GM23338 (cell line): ENCODE measurements around the gene TMEM238. TPM values are rescaled to one million over a fixed set of nuclear protein-coding genes. Genes with fewer than 3 reads are reported as not detected.

Source experiments
- ATAC-seq: fragments of 200-7000 bp; cut with Tn5 transposase; 3 replicates; pipeline ENCODE4 v1.9.1; 2020
- DNase-seq: peaks from one replicate; pipeline ENCODE4 v3.0.0-alpha.2; 2015; ENCODE audit warnings: low spot score
- H2AFZ ChIP-seq: fragments of 200-600 bp; sonication (generic); 2 replicates; pipeline ENCODE4 v1.8.0; 2016; ENCODE audit warnings: antibody characterized with exemption, mild to moderate bottlenecking, moderate library complexity
- H3F3A ChIP-seq: fragments of 200-600 bp; sonication (generic); replicated peaks from 2 replicates; pipeline ENCODE4 v1.8.0; 2017; ENCODE audit warnings: antibody characterized with exemption, mixed run types, low read depth
- H3K27ac ChIP-seq: fragments of 200-600 bp; sonication (generic); 2 replicates; pipeline ENCODE4 v1.6.1; 2016; ENCODE audit warnings: low read depth
- H3K27me3 ChIP-seq: fragments of 200-600 bp; sonication (generic); 2 replicates; pipeline ENCODE4 v1.8.0; 2016; ENCODE audit warnings: mild to moderate bottlenecking, mixed run types, moderate library complexity; ENCODE audit not compliant: insufficient read depth
- H3K36me3 ChIP-seq: fragments of 200-600 bp; sonication (generic); 2 replicates; pipeline ENCODE4 v1.8.0; 2016; ENCODE audit warnings: mild to moderate bottlenecking; ENCODE audit not compliant: insufficient read depth
- H3K4me1 ChIP-seq: fragments of 200-600 bp; sonication (generic); 2 replicates; pipeline ENCODE4 v1.8.0; 2016; ENCODE audit warnings: mild to moderate bottlenecking, moderate library complexity; ENCODE audit not compliant: insufficient read depth
- H3K4me2 ChIP-seq: fragments of 200-600 bp; sonication (generic); 2 replicates; pipeline ENCODE4 v1.7.1; 2017; ENCODE audit warnings: mixed run types
- H3K4me3 ChIP-seq: fragments of 200-600 bp; sonication (generic); 2 replicates; pipeline ENCODE4 v1.6.1; 2016; ENCODE audit warnings: mixed run types
- H3K79me2 ChIP-seq: fragments of 200-600 bp; sonication (generic); replicated peaks from 2 replicates; pipeline ENCODE4 v1.8.0; 2017; ENCODE audit warnings: mild to moderate bottlenecking; ENCODE audit not compliant: insufficient read depth
- H3K9me2 ChIP-seq: fragments of 200-600 bp; sonication (generic); 2 replicates; pipeline ENCODE4 v1.8.0; 2017; ENCODE audit not compliant: insufficient read depth
- H4K20me1 ChIP-seq: fragments of 200-600 bp; sonication (generic); replicated peaks from 2 replicates; pipeline ENCODE4 v1.8.0; 2017; ENCODE audit warnings: mild to moderate bottlenecking; ENCODE audit not compliant: insufficient read depth
- H3K27ac Mint-ChIP-seq: 2 replicates; pipeline ENCODE4 v1.8.0; 2020; ENCODE audit warnings: inconsistent platforms, mild to moderate bottlenecking, moderate library complexity, mixed read lengths
- H3K27me3 Mint-ChIP-seq: 3 replicates; pipeline ENCODE4 v1.8.0; 2022; ENCODE audit warnings: low read depth, mild to moderate bottlenecking, moderate library complexity, mixed read lengths, inconsistent platforms; ENCODE audit not compliant: insufficient read depth, poor library complexity
- H3K36me3 Mint-ChIP-seq: 3 replicates; pipeline ENCODE4 v1.8.0; 2021; ENCODE audit warnings: low read depth, mild to moderate bottlenecking, inconsistent platforms, moderate library complexity, mixed read lengths
- H3K4me1 Mint-ChIP-seq: 3 replicates; pipeline ENCODE4 v1.8.0; 2020; ENCODE audit warnings: mild to moderate bottlenecking, inconsistent platforms, mixed read lengths
- H3K4me3 Mint-ChIP-seq: 3 replicates; pipeline ENCODE4 v1.8.0; 2021; ENCODE audit warnings: moderate library complexity, mild to moderate bottlenecking, inconsistent platforms, mixed read lengths
- H3K9me3 Mint-ChIP-seq: 3 replicates; pipeline ENCODE4 v1.8.0; 2020; ENCODE audit warnings: moderate library complexity, mild to moderate bottlenecking, inconsistent platforms, mixed read lengths
- EZH2 ChIP-seq: fragments of 200-600 bp; sonication (generic); IDR thresholded peaks from one replicate; pipeline ENCODE4 v1.8.0; 2017; ENCODE audit warnings: antibody characterized with exemption, mild to moderate bottlenecking, low read depth; ENCODE audit not compliant: unreplicated experiment
- EZH2phosphoT487 ChIP-seq: fragments of 200-600 bp; sonication (generic); IDR thresholded peaks from one replicate; pipeline ENCODE4 v1.8.1; 2018; ENCODE audit warnings: antibody characterized with exemption; ENCODE audit not compliant: unreplicated experiment
- JUNB ChIP-seq: IDR thresholded peaks from one replicate; pipeline ENCODE4 v1.6.1; 2016; ENCODE audit warnings: antibody characterized with exemption; ENCODE audit not compliant: unreplicated experiment
- NANOG ChIP-seq: IDR thresholded peaks from 2 replicates; pipeline ENCODE4 v1.6.1; 2016; ENCODE audit warnings: antibody characterized with exemption, borderline replicate concordance
- POLR2AphosphoS5 ChIP-seq: IDR thresholded peaks from 2 replicates; pipeline ENCODE4 v1.6.1; 2016; ENCODE audit warnings: antibody characterized with exemption, low read depth
- polyA plus RNA-seq: library from polyadenylated mRNA; unstranded; fragments of >200 nt; fragmentation: Nextera tagmentation; extraction: Ambion mirVana; gene quantifications from 2 replicates; pipeline ENCODE4 v1.2.1, GENCODE V29; 2016
- total RNA-seq: library from RNA; depleted of rRNA; stranded (reverse); fragments of >200 nt; shearing (Covaris generic); gene quantifications from 2 replicates; pipeline ENCODE4 v1.2.3, GENCODE V29; 2014
- TF ChIP-seq, protein P1 (sequence below): fragments of 250-450 bp; sonication (Bioruptor Pico); IDR thresholded peaks from 2 replicates; pipeline ENCODE4 v1.5.0; 2020; ENCODE audit warnings: mild to moderate bottlenecking, moderate library complexity
- TF ChIP-seq, protein P2 (sequence below): IDR thresholded peaks from 2 replicates; pipeline ENCODE4 v1.6.1; 2016; ENCODE audit warnings: antibody characterized with exemption
- TF ChIP-seq, protein P3 (sequence below): IDR thresholded peaks from one replicate; pipeline ENCODE4 v1.6.1; 2018; ENCODE audit warnings: antibody characterized with exemption; ENCODE audit not compliant: unreplicated experiment
- TF ChIP-seq, protein P4 (sequence below), 2 experiments: fragments of 200-600 bp in 1 of 2; sonication (generic) in 1 of 2; conservative IDR thresholded peaks; 2 replicates each; pipeline versions ENCODE4 v1.5.1 to v1.6.1; 2016 to 2017; ENCODE audit warnings: antibody characterized with exemption in 2 of 2, low read depth in 2 of 2, mild to moderate bottlenecking in 2 of 2, moderate library complexity in 1 of 2

The TMEM238 gene
- total and polyA plus RNA-seq, 2 experiments from 2014 or later, result 0.55 to 7.5 TPM

DNA sequence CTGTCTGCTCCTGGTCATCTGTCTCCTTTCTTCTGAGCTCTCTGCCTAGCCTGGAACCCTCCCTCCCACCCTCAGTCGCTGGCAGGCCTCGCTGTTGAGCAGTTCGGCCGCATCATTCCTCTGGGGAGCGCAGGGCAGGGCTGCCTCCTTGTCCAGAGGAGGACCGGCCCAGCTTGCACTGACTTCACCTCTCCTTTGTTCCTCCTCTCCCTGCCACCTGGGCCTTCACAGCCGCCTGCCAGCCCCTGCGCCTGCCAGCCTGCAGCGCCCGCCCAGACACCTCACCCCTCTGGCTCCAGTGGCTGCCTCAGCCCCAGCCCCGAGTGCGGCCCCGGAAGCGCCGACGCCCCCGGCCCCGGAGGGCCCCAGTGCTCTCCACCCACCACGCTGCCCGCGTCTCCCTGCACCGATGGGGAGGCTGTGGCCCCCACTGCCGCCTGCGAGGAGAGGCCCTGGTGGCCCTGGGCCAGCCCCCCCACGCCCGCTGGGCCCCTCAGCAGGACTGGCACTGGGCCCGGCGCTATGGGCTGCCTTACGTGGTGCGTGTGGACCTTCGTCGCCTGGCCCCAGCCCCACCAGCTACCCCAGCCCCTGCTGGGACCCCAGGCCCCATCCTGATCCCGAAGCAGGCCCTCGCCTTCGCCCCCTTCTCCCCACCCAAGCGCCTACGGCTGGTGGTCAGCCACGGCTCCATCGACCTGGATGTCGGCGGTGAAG is 37.2 kb downstream of the TMEM238 start (continued):
- TF ChIP-seq, protein P1, sequence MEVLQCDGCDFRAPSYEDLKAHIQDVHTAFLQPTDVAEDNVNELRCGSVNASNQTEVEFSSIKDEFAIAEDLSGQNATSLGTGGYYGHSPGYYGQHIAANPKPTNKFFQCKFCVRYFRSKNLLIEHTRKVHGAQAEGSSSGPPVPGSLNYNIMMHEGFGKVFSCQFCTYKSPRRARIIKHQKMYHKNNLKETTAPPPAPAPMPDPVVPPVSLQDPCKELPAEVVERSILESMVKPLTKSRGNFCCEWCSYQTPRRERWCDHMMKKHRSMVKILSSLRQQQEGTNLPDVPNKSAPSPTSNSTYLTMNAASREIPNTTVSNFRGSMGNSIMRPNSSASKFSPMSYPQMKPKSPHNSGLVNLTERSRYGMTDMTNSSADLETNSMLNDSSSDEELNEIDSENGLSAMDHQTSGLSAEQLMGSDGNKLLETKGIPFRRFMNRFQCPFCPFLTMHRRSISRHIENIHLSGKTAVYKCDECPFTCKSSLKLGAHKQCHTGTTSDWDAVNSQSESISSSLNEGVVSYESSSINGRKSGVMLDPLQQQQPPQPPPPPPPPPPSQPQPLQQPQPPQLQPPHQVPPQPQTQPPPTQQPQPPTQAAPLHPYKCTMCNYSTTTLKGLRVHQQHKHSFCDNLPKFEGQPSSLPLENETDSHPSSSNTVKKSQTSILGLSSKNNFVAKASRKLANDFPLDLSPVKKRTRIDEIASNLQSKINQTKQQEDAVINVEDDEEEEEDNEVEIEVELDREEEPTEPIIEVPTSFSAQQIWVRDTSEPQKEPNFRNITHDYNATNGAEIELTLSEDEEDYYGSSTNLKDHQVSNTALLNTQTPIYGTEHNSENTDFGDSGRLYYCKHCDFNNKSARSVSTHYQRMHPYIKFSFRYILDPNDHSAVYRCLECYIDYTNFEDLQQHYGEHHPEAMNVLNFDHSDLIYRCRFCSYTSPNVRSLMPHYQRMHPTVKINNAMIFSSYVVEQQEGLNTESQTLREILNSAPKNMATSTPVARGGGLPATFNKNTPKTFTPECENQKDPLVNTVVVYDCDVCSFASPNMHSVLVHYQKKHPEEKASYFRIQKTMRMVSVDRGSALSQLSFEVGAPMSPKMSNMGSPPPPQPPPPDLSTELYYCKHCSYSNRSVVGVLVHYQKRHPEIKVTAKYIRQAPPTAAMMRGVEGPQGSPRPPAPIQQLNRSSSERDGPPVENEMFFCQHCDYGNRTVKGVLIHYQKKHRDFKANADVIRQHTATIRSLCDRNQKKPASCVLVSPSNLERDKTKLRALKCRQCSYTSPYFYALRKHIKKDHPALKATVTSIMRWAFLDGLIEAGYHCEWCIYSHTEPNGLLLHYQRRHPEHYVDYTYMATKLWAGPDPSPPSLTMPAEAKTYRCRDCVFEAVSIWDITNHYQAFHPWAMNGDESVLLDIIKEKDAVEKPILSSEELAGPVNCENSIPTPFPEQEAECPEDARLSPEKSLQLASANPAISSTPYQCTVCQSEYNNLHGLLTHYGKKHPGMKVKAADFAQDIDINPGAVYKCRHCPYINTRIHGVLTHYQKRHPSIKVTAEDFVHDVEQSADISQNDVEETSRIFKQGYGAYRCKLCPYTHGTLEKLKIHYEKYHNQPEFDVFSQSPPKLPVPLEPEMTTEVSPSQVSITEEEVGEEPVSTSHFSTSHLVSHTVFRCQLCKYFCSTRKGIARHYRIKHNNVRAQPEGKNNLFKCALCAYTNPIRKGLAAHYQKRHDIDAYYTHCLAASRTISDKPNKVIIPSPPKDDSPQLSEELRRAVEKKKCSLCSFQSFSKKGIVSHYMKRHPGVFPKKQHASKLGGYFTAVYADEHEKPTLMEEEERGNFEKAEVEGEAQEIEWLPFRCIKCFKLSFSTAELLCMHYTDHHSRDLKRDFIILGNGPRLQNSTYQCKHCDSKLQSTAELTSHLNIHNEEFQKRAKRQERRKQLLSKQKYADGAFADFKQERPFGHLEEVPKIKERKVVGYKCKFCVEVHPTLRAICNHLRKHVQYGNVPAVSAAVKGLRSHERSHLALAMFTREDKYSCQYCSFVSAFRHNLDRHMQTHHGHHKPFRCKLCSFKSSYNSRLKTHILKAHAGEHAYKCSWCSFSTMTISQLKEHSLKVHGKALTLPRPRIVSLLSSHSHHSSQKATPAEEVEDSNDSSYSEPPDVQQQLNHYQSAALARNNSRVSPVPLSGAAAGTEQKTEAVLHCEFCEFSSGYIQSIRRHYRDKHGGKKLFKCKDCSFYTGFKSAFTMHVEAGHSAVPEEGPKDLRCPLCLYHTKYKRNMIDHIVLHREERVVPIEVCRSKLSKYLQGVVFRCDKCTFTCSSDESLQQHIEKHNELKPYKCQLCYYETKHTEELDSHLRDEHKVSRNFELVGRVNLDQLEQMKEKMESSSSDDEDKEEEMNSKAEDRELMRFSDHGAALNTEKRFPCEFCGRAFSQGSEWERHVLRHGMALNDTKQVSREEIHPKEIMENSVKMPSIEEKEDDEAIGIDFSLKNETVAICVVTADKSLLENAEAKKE (CRISPR knock-in tag), result no peak

DNA sequence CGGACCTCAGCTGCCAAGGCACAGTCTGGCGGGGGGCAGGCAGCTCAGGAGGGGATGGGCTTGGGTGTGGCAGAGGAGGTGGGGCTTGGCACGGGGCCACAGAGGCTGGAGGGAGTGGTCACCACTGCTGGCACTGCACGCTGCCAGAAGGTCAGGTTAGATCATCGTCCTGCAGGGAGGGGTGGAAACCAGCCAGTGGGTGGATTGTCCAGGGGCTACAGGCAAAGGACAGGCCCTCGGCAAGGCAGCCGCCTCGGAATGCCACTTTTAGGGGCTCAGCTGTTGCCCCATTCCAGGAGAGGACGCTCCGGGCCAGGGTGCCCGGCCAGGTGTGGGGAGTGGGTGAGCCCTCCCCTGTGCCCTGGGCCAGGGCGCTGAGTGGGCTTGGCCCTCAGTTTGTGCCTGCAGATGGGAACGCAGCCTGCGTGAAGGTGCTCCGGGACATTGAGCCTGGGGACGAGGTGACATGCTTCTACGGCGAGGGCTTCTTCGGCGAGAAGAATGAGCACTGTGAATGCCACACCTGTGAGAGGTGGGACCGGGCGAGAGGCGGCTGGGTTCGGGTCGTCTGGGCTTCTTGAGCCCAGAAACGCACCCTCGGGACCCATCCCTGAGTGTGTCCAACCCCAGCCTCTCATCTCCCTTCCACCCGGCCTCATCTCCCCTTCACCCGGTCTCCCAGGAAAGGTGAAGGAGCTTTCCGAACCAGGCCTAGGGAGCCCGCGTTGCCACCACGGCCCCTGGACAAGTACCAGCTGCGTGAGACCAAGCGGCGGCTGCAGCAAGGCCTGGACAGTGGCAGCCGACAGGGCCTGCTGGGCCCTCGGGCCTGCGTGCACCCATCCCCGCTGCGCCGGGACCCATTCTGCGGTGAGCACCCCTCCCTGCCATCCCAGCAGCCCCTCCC is 38.0 kb downstream of the TMEM238 start:
- H3K9me3 Mint-ChIP-seq, result no peaks in the 10 kb centered on the region
- Histone ChIP-seq H3K36me3 (no peaks in the 10 kb centered on the region; the same call in 1 of the 2 replicates), H3K9me2 (no peaks in the 10 kb centered on the region), H3K27me3 (peaks cover 3% of the 10 kb centered on the region; the same call in 1 of the 2 replicates), H3K79me2 (no peaks in the 10 kb centered on the region), H3F3A (peaks cover 17% of the 10 kb centered on the region), H3K27ac (no peak overlapping the region), H3K4me3 (no peak overlapping the region), H2AFZ (no peak overlapping the region), H3K4me2 (no peak overlapping the region), H4K20me1 (0 out of 2 replicates have a peak, but pooled peaks cover 3% of the 10 kb centered on the region), H3K4me1 (peaks cover 43% of the 10 kb centered on the region)
- H3K27me3 Mint-ChIP-seq, result peaks cover 25% of the 10 kb centered on the region
- no peak for DNase-seq
- no peak for ATAC-seq
- no peak overlapping the region for H3K4me3 Mint-ChIP-seq
- H3K36me3 Mint-ChIP-seq, result peaks cover 39% of the 10 kb centered on the region
- H3K4me1 Mint-ChIP-seq, result peaks cover 46% of the 10 kb centered on the region
- peak overlapping the region; percentile 48; the same call in 1 of the 2 replicates for H3K27ac Mint-ChIP-seq
- TF ChIP-seq POLR2AphosphoS5 (no peak), NANOG (no peak), EZH2 (no peak), JUNB (no peak), EZH2phosphoT487 (no peak)
- TF ChIP-seq, protein P2, sequence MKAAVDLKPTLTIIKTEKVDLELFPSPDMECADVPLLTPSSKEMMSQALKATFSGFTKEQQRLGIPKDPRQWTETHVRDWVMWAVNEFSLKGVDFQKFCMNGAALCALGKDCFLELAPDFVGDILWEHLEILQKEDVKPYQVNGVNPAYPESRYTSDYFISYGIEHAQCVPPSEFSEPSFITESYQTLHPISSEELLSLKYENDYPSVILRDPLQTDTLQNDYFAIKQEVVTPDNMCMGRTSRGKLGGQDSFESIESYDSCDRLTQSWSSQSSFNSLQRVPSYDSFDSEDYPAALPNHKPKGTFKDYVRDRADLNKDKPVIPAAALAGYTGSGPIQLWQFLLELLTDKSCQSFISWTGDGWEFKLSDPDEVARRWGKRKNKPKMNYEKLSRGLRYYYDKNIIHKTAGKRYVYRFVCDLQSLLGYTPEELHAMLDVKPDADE, result no peak
- TF ChIP-seq, protein P3, sequence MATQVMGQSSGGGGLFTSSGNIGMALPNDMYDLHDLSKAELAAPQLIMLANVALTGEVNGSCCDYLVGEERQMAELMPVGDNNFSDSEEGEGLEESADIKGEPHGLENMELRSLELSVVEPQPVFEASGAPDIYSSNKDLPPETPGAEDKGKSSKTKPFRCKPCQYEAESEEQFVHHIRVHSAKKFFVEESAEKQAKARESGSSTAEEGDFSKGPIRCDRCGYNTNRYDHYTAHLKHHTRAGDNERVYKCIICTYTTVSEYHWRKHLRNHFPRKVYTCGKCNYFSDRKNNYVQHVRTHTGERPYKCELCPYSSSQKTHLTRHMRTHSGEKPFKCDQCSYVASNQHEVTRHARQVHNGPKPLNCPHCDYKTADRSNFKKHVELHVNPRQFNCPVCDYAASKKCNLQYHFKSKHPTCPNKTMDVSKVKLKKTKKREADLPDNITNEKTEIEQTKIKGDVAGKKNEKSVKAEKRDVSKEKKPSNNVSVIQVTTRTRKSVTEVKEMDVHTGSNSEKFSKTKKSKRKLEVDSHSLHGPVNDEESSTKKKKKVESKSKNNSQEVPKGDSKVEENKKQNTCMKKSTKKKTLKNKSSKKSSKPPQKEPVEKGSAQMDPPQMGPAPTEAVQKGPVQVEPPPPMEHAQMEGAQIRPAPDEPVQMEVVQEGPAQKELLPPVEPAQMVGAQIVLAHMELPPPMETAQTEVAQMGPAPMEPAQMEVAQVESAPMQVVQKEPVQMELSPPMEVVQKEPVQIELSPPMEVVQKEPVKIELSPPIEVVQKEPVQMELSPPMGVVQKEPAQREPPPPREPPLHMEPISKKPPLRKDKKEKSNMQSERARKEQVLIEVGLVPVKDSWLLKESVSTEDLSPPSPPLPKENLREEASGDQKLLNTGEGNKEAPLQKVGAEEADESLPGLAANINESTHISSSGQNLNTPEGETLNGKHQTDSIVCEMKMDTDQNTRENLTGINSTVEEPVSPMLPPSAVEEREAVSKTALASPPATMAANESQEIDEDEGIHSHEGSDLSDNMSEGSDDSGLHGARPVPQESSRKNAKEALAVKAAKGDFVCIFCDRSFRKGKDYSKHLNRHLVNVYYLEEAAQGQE, result no peak
- TF ChIP-seq, protein P4, sequence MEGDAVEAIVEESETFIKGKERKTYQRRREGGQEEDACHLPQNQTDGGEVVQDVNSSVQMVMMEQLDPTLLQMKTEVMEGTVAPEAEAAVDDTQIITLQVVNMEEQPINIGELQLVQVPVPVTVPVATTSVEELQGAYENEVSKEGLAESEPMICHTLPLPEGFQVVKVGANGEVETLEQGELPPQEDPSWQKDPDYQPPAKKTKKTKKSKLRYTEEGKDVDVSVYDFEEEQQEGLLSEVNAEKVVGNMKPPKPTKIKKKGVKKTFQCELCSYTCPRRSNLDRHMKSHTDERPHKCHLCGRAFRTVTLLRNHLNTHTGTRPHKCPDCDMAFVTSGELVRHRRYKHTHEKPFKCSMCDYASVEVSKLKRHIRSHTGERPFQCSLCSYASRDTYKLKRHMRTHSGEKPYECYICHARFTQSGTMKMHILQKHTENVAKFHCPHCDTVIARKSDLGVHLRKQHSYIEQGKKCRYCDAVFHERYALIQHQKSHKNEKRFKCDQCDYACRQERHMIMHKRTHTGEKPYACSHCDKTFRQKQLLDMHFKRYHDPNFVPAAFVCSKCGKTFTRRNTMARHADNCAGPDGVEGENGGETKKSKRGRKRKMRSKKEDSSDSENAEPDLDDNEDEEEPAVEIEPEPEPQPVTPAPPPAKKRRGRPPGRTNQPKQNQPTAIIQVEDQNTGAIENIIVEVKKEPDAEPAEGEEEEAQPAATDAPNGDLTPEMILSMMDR (conservative IDR thresholded peaks at IDR 0.05; ENCODE audit: low read depth in 2 of 2), result no peak
